OCI-LY3 (cell line): Measurements from ENCODE around the gene AQP1.

Experiments used
- H2AFZ ChIP-seq: fragments of 200-600, 300-600 bp; shearing (Covaris generic); 2 replicates; pipeline ENCODE4 v1.6.0; 2014; ENCODE audit warnings: antibody characterized with exemption, low read depth, low read length
- H3K27ac ChIP-seq: fragments of 200-600, 300-600 bp; sonication (generic); 2 replicates; pipeline ENCODE4 v1.5.1; 2014; ENCODE audit warnings: mild to moderate bottlenecking, low read length, moderate library complexity, mixed read lengths
- H3K27me3 ChIP-seq: fragments of 200-600, 300-600 bp; sonication (generic); 2 replicates; pipeline ENCODE4 v1.6.1; 2014; ENCODE audit warnings: low read depth, low read length, mixed read lengths
- H3K36me3 ChIP-seq: fragments of 200-600, 300-600 bp; sonication (generic); replicated peaks from 2 replicates; pipeline ENCODE3; 2014; ENCODE audit warnings: low read depth, low read length, mixed read lengths
- H3K4me1 ChIP-seq: fragments of 300-600, 200-600 bp; sonication (generic); 2 replicates; pipeline ENCODE4 v1.6.1; 2014; ENCODE audit warnings: low read length, mixed read lengths
- H3K4me2 ChIP-seq: fragments of 200-600, 300-600 bp; sonication (generic); 2 replicates; pipeline ENCODE4 v1.6.1; 2014; ENCODE audit warnings: low read length, mixed read lengths
- H3K4me3 ChIP-seq: fragments of 300-600, 200-600 bp; sonication (generic); 2 replicates; pipeline ENCODE4 v1.5.1; 2014; ENCODE audit warnings: antibody characterized with exemption, mild to moderate bottlenecking, low read length, moderate library complexity
- H3K79me2 ChIP-seq: fragments of 300-600, 200-600 bp; shearing (Covaris generic); 2 replicates; pipeline ENCODE4 v1.6.1; 2014; ENCODE audit warnings: mild to moderate bottlenecking, low read length, mixed read lengths
- H3K9ac ChIP-seq: fragments of 300-600, 200-600 bp; shearing (Covaris generic); 2 replicates; pipeline ENCODE4 v1.6.0; 2014; ENCODE audit warnings: mild to moderate bottlenecking, low read length, moderate library complexity
- H3K9me3 ChIP-seq: fragments of 200-600, 300-600 bp; shearing (Covaris generic); 2 replicates; pipeline ENCODE4 v1.6.1; 2014; ENCODE audit warnings: low read length, mixed read lengths; ENCODE audit not compliant: insufficient read depth
- H4K20me1 ChIP-seq: fragments of 200-600, 300-600 bp; sonication (generic); 2 replicates; pipeline ENCODE4 v1.6.1; 2016; ENCODE audit warnings: low read length, mixed read lengths; ENCODE audit not compliant: insufficient read depth
- CTCF ChIP-seq: fragments of 200-600, 300-600 bp; sonication (generic); IDR thresholded peaks from 2 replicates; pipeline ENCODE4 v1.5.1; 2014; ENCODE audit warnings: antibody characterized with exemption, low read length, low read depth
- EZH2phosphoT487 ChIP-seq: fragments of 200-600 bp; shearing (Covaris generic); IDR thresholded peaks from 2 replicates; pipeline ENCODE4 v1.6.1; 2018; ENCODE audit warnings: antibody characterized with exemption, mixed run types, low read depth

Gene AQP1

GRCh38 chr7:30934732-30935568 lies 23.3 kb downstream of the AQP1 start:
- Histone ChIP-seq H3K36me3 (no peaks in the 10 kb centered on the region), H3K9ac (no peak overlapping the region), H3K27ac (no peak overlapping the region), H3K27me3 (peaks cover 9% of the 10 kb centered on the region), H2AFZ (no peak overlapping the region), H3K9me3 (no peaks in the 10 kb centered on the region), H3K4me3 (no peak overlapping the region), H3K4me1 (no peaks in the 10 kb centered on the region), H4K20me1 (no peaks in the 10 kb centered on the region), H3K79me2 (no peaks in the 10 kb centered on the region), H3K4me2 (no peak overlapping the region)
- no peak for TF ChIP-seq CTCF

- Histone ChIP-seq H3K4me3 (no peak overlapping the region), H3K9ac (no peak overlapping the region), H3K79me2 (no peaks in the 10 kb centered on the region), H3K4me1 (no peaks in the 10 kb centered on the region), H3K27me3 (peaks cover 11% of the 10 kb centered on the region), H4K20me1 (no peaks in the 10 kb centered on the region), H3K9me3 (no peaks in the 10 kb centered on the region), H3K27ac (no peak overlapping the region), H2AFZ (no peak overlapping the region), H3K36me3 (no peaks in the 10 kb centered on the region), H3K4me2 (no peak overlapping the region)
- no peak for TF ChIP-seq CTCF
- no peak for TF ChIP-seq EZH2phosphoT487
Observed at GRCh38 chr7:30935569-30935877, 23.9 kb downstream of the AQP1 start.

GRCh38 chr7:30936650-30937245 lies 25.1 kb downstream of the AQP1 start:
- H3K9ac ChIP-seq = no peak overlapping the region
- H2AFZ ChIP-seq = no peak overlapping the region
- no peaks in the 10 kb centered on the region for H3K36me3 ChIP-seq
- H3K4me2 ChIP-seq = no peak overlapping the region
- H3K9me3 ChIP-seq = no peaks in the 10 kb centered on the region
- TF ChIP-seq EZH2phosphoT487 (no peak), CTCF (no peak)
- H3K4me1 ChIP-seq = no peaks in the 10 kb centered on the region
- peaks cover 13% of the 10 kb centered on the region for H3K27me3 ChIP-seq
- no peaks in the 10 kb centered on the region for H3K79me2 ChIP-seq
- H3K27ac ChIP-seq = no peak overlapping the region
- H4K20me1 ChIP-seq = no peaks in the 10 kb centered on the region
- H3K4me3 ChIP-seq = no peak overlapping the region

- no peak overlapping the region for H3K4me3 ChIP-seq
- TF ChIP-seq EZH2phosphoT487 (no peak), CTCF (no peak)
- H2AFZ ChIP-seq = no peak overlapping the region
- peaks cover 16% of the 10 kb centered on the region for H3K27me3 ChIP-seq
- no peaks in the 10 kb centered on the region for H3K9me3 ChIP-seq
- no peak overlapping the region for H3K4me2 ChIP-seq
- no peak overlapping the region for H3K9ac ChIP-seq
- no peaks in the 10 kb centered on the region for H3K36me3 ChIP-seq
- no peaks in the 10 kb centered on the region for H4K20me1 ChIP-seq
- no peaks in the 10 kb centered on the region for H3K4me1 ChIP-seq
- H3K79me2 ChIP-seq = no peaks in the 10 kb centered on the region
- no peak overlapping the region for H3K27ac ChIP-seq
Observed at GRCh38 chr7:30937416-30937815, 25.8 kb downstream of the AQP1 start.
